SK-N-SH treated with all-trans-retinoic acid at 6 μM for 48 hours (cell line): ENCODE data around the gene GPR37L1.

Experiments used
- ARNTL ChIP-seq: fragments of 450-650 bp; formaldehyde crosslinking; IDR thresholded peaks from 2 replicates; pipeline ENCODE4 v1.5.0; 2020; ENCODE audit warnings: low read depth, mild to moderate bottlenecking, moderate library complexity, borderline replicate concordance
- BACH2 ChIP-seq: fragments of 250-450 bp; sonication (Bioruptor Pico); IDR thresholded peaks from 2 replicates; pipeline ENCODE4 v1.9.0; 2021; ENCODE audit warnings: mild to moderate bottlenecking, borderline replicate concordance
- ISL1 ChIP-seq: fragments of 250-450 bp; sonication (Bioruptor Pico); IDR thresholded peaks from 2 replicates; pipeline ENCODE4 v2.1.2; 2022; ENCODE audit warnings: mild to moderate bottlenecking, moderate library complexity
- OSR1 ChIP-seq: fragments of 250-450 bp; sonication (Bioruptor Pico); IDR thresholded peaks from 2 replicates; pipeline ENCODE4 v1.8.0; 2022; ENCODE audit warnings: moderate library complexity, mild to moderate bottlenecking, inconsistent platforms
- TCF4 ChIP-seq: fragments of 250-450 bp; sonication (Bioruptor Pico); IDR thresholded peaks from 2 replicates; pipeline ENCODE4 v1.8.0; 2021; ENCODE audit warnings: mild to moderate bottlenecking, moderate library complexity, borderline replicate concordance
- TOX ChIP-seq: fragments of 250-450 bp; sonication (Bioruptor Pico); IDR thresholded peaks from 2 replicates; pipeline ENCODE4 v1.8.0; 2021; ENCODE audit warnings: mild to moderate bottlenecking, moderate library complexity, borderline replicate concordance
- ZFP30 ChIP-seq: fragments of 450-650 bp; formaldehyde crosslinking; IDR thresholded peaks from 2 replicates; pipeline ENCODE4 v1.5.0; 2022; ENCODE audit warnings: mild to moderate bottlenecking, moderate library complexity
- ZNF565 ChIP-seq: fragments of 450-650 bp; formaldehyde crosslinking; conservative IDR thresholded peaks from 2 replicates; pipeline ENCODE4 v1.5.0; 2020; ENCODE audit warnings: low read depth, mild to moderate bottlenecking, moderate library complexity
- ZNF70 ChIP-seq: fragments of 450-650 bp; formaldehyde crosslinking; IDR thresholded peaks from 2 replicates; pipeline ENCODE4 v1.5.0; 2020; ENCODE audit warnings: mild to moderate bottlenecking, moderate library complexity
- TF ChIP-seq, protein P1 (sequence below): fragments of 250-450 bp; sonication (Bioruptor Pico); IDR thresholded peaks from 2 replicates; pipeline ENCODE4 v1.8.0; 2021; ENCODE audit warnings: low read depth, mild to moderate bottlenecking, moderate library complexity, borderline replicate concordance
- TF ChIP-seq, protein P2 (sequence below): fragments of 250-450 bp; sonication (Bioruptor Pico); IDR thresholded peaks from 2 replicates; pipeline ENCODE4 v1.5.1; 2020; ENCODE audit warnings: low read depth, mild to moderate bottlenecking, moderate library complexity

DNA sequence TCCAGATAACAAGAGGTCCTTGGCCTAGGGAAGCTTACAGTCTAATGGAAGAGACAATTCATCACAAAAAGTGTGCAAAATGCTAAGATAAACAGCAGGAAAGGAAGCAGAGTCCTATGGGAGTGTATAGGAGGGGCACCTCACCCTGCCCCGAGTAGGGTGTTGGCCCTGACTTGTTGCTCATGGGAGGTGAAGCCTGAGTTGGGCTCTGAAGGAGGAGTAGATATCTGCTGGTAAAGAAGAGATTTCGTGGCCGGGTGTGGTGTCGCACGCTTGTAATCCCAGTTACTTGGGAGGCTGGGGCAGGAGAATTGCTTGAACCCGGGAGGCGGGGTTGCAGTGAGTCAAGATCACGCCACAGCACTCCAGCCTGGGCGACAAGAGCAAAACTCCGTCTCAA is 18.6 kb upstream of the GPR37L1 start:
- TF ChIP-seq ZNF565 (CRISPR knock-in tag) (no peak), ARNTL (CRISPR knock-in tag) (no peak), ZFP30 (CRISPR knock-in tag) (no peak), TCF4 (CRISPR knock-in tag) (no peak), ISL1 (CRISPR knock-in tag) (no peak), OSR1 (CRISPR knock-in tag) (no peak), BACH2 (CRISPR knock-in tag) (no peak), TOX (CRISPR knock-in tag) (no peak), ZNF70 (no peak)
- TF ChIP-seq, protein P1, sequence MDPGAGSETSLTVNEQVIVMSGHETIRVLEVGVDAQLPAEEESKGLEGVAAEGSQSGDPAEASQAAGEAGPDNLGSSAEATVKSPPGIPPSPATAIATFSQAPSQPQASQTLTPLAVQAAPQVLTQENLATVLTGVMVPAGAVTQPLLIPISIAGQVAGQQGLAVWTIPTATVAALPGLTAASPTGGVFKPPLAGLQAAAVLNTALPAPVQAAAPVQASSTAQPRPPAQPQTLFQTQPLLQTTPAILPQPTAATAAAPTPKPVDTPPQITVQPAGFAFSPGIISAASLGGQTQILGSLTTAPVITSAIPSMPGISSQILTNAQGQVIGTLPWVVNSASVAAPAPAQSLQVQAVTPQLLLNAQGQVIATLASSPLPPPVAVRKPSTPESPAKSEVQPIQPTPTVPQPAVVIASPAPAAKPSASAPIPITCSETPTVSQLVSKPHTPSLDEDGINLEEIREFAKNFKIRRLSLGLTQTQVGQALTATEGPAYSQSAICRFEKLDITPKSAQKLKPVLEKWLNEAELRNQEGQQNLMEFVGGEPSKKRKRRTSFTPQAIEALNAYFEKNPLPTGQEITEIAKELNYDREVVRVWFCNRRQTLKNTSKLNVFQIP, result no peak
- TF ChIP-seq, protein P2, sequence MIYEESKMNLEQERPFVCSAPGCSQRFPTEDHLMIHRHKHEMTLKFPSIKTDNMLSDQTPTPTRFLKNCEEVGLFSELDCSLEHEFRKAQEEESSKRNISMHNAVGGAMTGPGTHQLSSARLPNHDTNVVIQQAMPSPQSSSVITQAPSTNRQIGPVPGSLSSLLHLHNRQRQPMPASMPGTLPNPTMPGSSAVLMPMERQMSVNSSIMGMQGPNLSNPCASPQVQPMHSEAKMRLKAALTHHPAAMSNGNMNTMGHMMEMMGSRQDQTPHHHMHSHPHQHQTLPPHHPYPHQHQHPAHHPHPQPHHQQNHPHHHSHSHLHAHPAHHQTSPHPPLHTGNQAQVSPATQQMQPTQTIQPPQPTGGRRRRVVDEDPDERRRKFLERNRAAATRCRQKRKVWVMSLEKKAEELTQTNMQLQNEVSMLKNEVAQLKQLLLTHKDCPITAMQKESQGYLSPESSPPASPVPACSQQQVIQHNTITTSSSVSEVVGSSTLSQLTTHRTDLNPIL, result no peak
